ENCODE measurements around the gene CBLN4. TPM values are rescaled to one million over a fixed set of nuclear protein-coding genes. Genes with fewer than 3 reads are reported as not detected.

The CBLN4 gene
- polyA plus RNA-seq, 1 donor (not counting 4 experiments of a cell fraction or from before 2014, with no cell fraction given): not detected

DNA sequence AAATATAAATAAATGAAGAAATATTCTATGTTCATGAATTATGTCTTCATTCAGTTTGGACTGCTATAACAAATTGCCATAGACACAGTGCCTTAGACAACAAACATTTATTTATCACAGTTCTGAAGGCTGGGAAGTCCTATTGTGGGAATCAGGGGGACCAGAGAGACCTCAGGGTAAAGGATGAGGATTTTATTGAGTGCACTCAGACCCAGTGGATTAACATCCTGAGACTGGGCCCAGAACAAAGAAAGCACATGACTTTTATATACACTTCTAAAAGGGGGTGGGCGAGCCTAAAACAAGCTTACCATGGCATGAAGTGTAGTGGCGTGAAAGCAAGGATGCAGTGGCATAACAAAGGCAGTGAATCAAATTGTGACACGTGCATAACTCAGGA is 26.9 kb upstream of the CBLN4 start:
- Histone ChIP-seq H3K4me3 (ENCODE audit: control insufficient read depth in 2 of 3, extremely low read depth in 1 of 3, insufficient read depth in 2 of 3, low read depth in 1 of 3, low read length in 3 of 3) (no peak overlapping the region), H3K9ac (ENCODE audit: control insufficient read depth, extremely low read depth, insufficient read depth, low read length) (no peak overlapping the region), H3K27me3 (ENCODE audit: control insufficient read depth, extremely low read depth, insufficient read depth, low read length) (no peaks in the 10 kb centered on the region), H3K4me1 (ENCODE audit: control insufficient read depth, extremely low read depth, insufficient read depth, low read length) (no peaks in the 10 kb centered on the region), H3K27ac (ENCODE audit: control insufficient read depth, insufficient read depth, low read length) (no peak overlapping the region), H3K4me2 (ENCODE audit: control insufficient read depth, extremely low read depth, insufficient read depth, low read depth, low read length) (no peak overlapping the region), H3K79me2 (ENCODE audit: control insufficient read depth, insufficient read depth, low read length) (no peaks in the 10 kb centered on the region), H2AFZ (ENCODE audit: control insufficient read depth, low read length) (no peak overlapping the region), H3K9me1 (ENCODE audit: control insufficient read depth, extremely low read depth, insufficient read depth, low read length) (no peaks in the 10 kb centered on the region), H3K9me3 (ENCODE audit: control insufficient read depth, low read depth, low read length) (peaks cover 4% of the 10 kb centered on the region), H4K20me1 (ENCODE audit: control insufficient read depth, extremely low read depth, insufficient read depth, low read length) (no peaks in the 10 kb centered on the region), H3K36me3 (ENCODE audit: control insufficient read depth in 2 of 2, extremely low read depth in 1 of 2, insufficient read depth in 2 of 2, low read length in 2 of 2) (no peaks in the 10 kb centered on the region)
- TF ChIP-seq EZH2 (IDR thresholded peaks at IDR 0.05; ENCODE audit: low read length): no peak
- TF ChIP-seq CTCF (optimal IDR thresholded peaks at IDR 0.05 in 1 of 3, IDR thresholded peaks at IDR 0.05 in 1 of 3, conservative IDR thresholded peaks at IDR 0.05 in 1 of 3; ENCODE audit: extremely low read depth in 1 of 3, insufficient read depth in 2 of 3, low read length in 3 of 3): no peak
- no peak for DNase-seq (ENCODE audit: low read depth, low spot score)
- no peak for FAIRE-seq
- dilution Hi-C loops (cut with MboI; ENCODE audit: extremely low pct_ligation_motif_present, low sequenced_read_pairs): no loop called here

DNA sequence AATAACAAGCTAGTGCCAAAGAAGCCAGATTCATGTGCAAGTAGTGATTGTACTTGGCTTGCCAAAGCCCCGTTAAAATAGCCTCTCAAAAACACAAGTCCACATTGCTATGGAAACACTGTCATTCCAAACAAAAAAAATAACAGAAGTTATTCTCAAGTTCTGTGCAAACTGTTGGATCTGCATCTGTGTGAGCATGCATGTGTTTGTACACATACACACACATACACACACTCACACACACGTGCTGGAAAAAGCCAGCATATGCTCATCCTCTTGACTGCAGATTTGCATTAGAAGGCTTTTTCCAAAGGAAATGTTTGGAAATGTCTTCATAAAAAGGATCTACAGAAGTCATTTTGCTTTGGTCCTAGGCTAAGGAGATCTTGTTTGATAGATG is 13.4 kb upstream of the CBLN4 start:
- H3K4me2 ChIP-seq (ENCODE audit: control insufficient read depth, extremely low read depth, insufficient read depth, low read depth, low read length): no peak overlapping the region
- DNase-seq (ENCODE audit: low read depth, low spot score) (no peak), FAIRE-seq (no peak)
- no peaks in the 10 kb centered on the region for H3K36me3 ChIP-seq (ENCODE audit: control insufficient read depth in 2 of 2, extremely low read depth in 1 of 2, insufficient read depth in 2 of 2, low read length in 2 of 2)
- no peaks in the 10 kb centered on the region for H3K27me3 ChIP-seq (ENCODE audit: control insufficient read depth, extremely low read depth, insufficient read depth, low read length)
- no peak for TF ChIP-seq EZH2 (IDR thresholded peaks at IDR 0.05; ENCODE audit: low read length)
- no peaks in the 10 kb centered on the region for H3K9me3 ChIP-seq (ENCODE audit: control insufficient read depth, low read depth, low read length)
- H3K4me3 ChIP-seq (ENCODE audit: control insufficient read depth in 2 of 3, extremely low read depth in 1 of 3, insufficient read depth in 2 of 3, low read depth in 1 of 3, low read length in 3 of 3): no peak overlapping the region
- H3K9me1 ChIP-seq (ENCODE audit: control insufficient read depth, extremely low read depth, insufficient read depth, low read length): no peaks in the 10 kb centered on the region
- no peak overlapping the region for H3K27ac ChIP-seq (ENCODE audit: control insufficient read depth, insufficient read depth, low read length)
- H2AFZ ChIP-seq (ENCODE audit: control insufficient read depth, low read length): no peak overlapping the region
- H3K9ac ChIP-seq (ENCODE audit: control insufficient read depth, extremely low read depth, insufficient read depth, low read length): no peak overlapping the region
- dilution Hi-C loops (cut with MboI; ENCODE audit: extremely low pct_ligation_motif_present, low sequenced_read_pairs): no loop called here
- no peaks in the 10 kb centered on the region for H3K79me2 ChIP-seq (ENCODE audit: control insufficient read depth, insufficient read depth, low read length)
- H3K4me1 ChIP-seq (ENCODE audit: control insufficient read depth, extremely low read depth, insufficient read depth, low read length): no peaks in the 10 kb centered on the region
- H4K20me1 ChIP-seq (ENCODE audit: control insufficient read depth, extremely low read depth, insufficient read depth, low read length): no peaks in the 10 kb centered on the region

GRCh38 chr20:56018194-56018593 is 12.9 kb upstream of the CBLN4 start:
- Histone ChIP-seq H4K20me1 (ENCODE audit: control insufficient read depth, extremely low read depth, insufficient read depth, low read length) (no peaks in the 10 kb centered on the region), H3K9me3 (ENCODE audit: control insufficient read depth, low read depth, low read length) (no peaks in the 10 kb centered on the region), H3K4me1 (ENCODE audit: control insufficient read depth, extremely low read depth, insufficient read depth, low read length) (no peaks in the 10 kb centered on the region), H3K4me3 (ENCODE audit: control insufficient read depth in 2 of 3, extremely low read depth in 1 of 3, insufficient read depth in 2 of 3, low read depth in 1 of 3, low read length in 3 of 3) (no peak overlapping the region), H3K4me2 (ENCODE audit: control insufficient read depth, extremely low read depth, insufficient read depth, low read depth, low read length) (no peak overlapping the region), H3K9me1 (ENCODE audit: control insufficient read depth, extremely low read depth, insufficient read depth, low read length) (no peaks in the 10 kb centered on the region), H3K27me3 (ENCODE audit: control insufficient read depth, extremely low read depth, insufficient read depth, low read length) (no peaks in the 10 kb centered on the region), H3K27ac (ENCODE audit: control insufficient read depth, insufficient read depth, low read length) (no peak overlapping the region), H2AFZ (ENCODE audit: control insufficient read depth, low read length) (no peak overlapping the region), H3K36me3 (ENCODE audit: control insufficient read depth in 2 of 2, extremely low read depth in 1 of 2, insufficient read depth in 2 of 2, low read length in 2 of 2) (no peaks in the 10 kb centered on the region), H3K9ac (ENCODE audit: control insufficient read depth, extremely low read depth, insufficient read depth, low read length) (no peak overlapping the region), H3K79me2 (ENCODE audit: control insufficient read depth, insufficient read depth, low read length) (no peaks in the 10 kb centered on the region)
- TF ChIP-seq CTCF (optimal IDR thresholded peaks at IDR 0.05 in 1 of 3, IDR thresholded peaks at IDR 0.05 in 1 of 3, conservative IDR thresholded peaks at IDR 0.05 in 1 of 3; ENCODE audit: extremely low read depth in 1 of 3, insufficient read depth in 2 of 3, low read length in 3 of 3) (no peak), EZH2 (IDR thresholded peaks at IDR 0.05; ENCODE audit: low read length) (no peak)
- dilution Hi-C loops (cut with MboI; ENCODE audit: extremely low pct_ligation_motif_present, low sequenced_read_pairs): no loop called here
- no peak for DNase-seq (ENCODE audit: low read depth, low spot score)
- FAIRE-seq: no peak

Data from keratinocyte (primary cell).